Measurements from ENCODE around the gene KLHDC1. TPM values are rescaled to one million over a fixed set of nuclear protein-coding genes. Genes with fewer than 3 reads are reported as not detected.

Gene KLHDC1
- total RNA-seq, 3 donors from 2014 or later, result 7.8 to 13.5 (median 11.8) TPM

GRCh38 chr14:49670475-49670874, 22.4 kb upstream of the KLHDC1 start:
- intact Hi-C loops (cut with DNase I; ENCODE audit: low total_unique reads), result no loop called here
- no peaks in the 10 kb centered on the region for H3K4me1 ChIP-seq
- H3K36me3 ChIP-seq, result no peaks in the 10 kb centered on the region
- DNase-seq (ENCODE audit: low spot score in 2 of 2), result no peak
- no peak overlapping the region for H3K4me3 ChIP-seq
- TF ChIP-seq, protein P1, sequence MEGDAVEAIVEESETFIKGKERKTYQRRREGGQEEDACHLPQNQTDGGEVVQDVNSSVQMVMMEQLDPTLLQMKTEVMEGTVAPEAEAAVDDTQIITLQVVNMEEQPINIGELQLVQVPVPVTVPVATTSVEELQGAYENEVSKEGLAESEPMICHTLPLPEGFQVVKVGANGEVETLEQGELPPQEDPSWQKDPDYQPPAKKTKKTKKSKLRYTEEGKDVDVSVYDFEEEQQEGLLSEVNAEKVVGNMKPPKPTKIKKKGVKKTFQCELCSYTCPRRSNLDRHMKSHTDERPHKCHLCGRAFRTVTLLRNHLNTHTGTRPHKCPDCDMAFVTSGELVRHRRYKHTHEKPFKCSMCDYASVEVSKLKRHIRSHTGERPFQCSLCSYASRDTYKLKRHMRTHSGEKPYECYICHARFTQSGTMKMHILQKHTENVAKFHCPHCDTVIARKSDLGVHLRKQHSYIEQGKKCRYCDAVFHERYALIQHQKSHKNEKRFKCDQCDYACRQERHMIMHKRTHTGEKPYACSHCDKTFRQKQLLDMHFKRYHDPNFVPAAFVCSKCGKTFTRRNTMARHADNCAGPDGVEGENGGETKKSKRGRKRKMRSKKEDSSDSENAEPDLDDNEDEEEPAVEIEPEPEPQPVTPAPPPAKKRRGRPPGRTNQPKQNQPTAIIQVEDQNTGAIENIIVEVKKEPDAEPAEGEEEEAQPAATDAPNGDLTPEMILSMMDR (IDR thresholded peaks at IDR 0.05), result no peak
- TF ChIP-seq POLR2A (IDR thresholded peaks at IDR 0.05), result no peak
- TF ChIP-seq POLR2AphosphoS5 (IDR thresholded peaks at IDR 0.05), result no peak
- H3K27me3 ChIP-seq, result no peaks in the 10 kb centered on the region
- H3K27ac ChIP-seq, result no peak overlapping the region
- H3K9me3 ChIP-seq, result no peaks in the 10 kb centered on the region

DNA sequence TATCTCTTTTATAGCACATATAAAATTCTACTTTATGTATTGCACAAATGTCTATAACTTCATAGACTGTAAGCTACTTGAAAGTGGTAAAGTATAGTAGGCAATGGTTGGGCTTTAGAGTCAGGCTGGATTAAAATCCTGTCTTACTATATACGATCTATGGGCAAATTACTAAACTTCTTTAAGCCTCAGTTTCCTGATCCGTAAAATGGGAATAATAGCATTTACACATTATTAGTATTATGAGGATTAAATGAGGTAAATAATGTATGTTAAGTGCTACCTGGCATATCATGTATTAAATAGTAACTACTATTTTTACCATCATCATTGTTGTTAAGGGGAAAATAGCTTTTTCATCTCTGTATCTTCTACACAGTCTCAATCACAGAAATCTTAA, 19.3 kb upstream of the KLHDC1 start:
- Histone ChIP-seq H3K27me3 (no peaks in the 10 kb centered on the region), H3K27ac (no peak overlapping the region), H3K9me3 (no peaks in the 10 kb centered on the region), H3K36me3 (no peaks in the 10 kb centered on the region), H3K4me1 (no peaks in the 10 kb centered on the region), H3K4me3 (no peak overlapping the region)
- no peak for DNase-seq (ENCODE audit: low spot score in 2 of 2)
- intact Hi-C loops (cut with DNase I; ENCODE audit: low total_unique reads), result no loop called here
- TF ChIP-seq, protein P1 (IDR thresholded peaks at IDR 0.05), result no peak
- TF ChIP-seq POLR2A (IDR thresholded peaks at IDR 0.05), result no peak
- no peak for TF ChIP-seq POLR2AphosphoS5 (IDR thresholded peaks at IDR 0.05)

- H3K9me3 ChIP-seq, result no peaks in the 10 kb centered on the region
- H3K27me3 ChIP-seq, result no peaks in the 10 kb centered on the region
- intact Hi-C loops (cut with DNase I; ENCODE audit: low total_unique reads), result no loop called here
- H3K27ac ChIP-seq, result no peak overlapping the region
- H3K4me3 ChIP-seq, result no peak overlapping the region
- no peak for TF ChIP-seq POLR2A (IDR thresholded peaks at IDR 0.05)
- TF ChIP-seq, protein P1 (IDR thresholded peaks at IDR 0.05), result no peak
- no peak for TF ChIP-seq POLR2AphosphoS5 (IDR thresholded peaks at IDR 0.05)
- no peaks in the 10 kb centered on the region for H3K36me3 ChIP-seq
- H3K4me1 ChIP-seq, result no peaks in the 10 kb centered on the region
- DNase-seq (ENCODE audit: low spot score in 2 of 2), result no peak
These were observed 15.3 kb upstream of the KLHDC1 start for GRCh38 chr14:49677643-49678042.

DNA sequence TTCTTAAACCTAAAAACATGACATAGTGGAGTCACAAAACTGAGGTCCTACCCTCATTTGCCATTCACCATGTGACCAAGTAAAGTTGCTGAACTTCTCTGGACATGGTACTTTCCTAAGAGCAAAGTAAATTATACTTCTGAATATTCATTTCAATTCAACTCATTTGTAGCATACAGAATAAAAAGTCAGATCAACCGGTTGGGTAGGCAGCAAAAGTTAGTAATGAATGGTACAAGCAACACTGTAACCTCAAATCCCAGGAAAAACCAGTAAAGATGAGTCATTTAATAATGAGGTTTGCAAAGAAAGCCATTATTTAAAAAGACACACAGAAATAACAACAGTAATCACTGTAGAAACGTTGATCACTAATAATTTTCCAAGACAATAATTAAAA, 13.6 kb upstream of the KLHDC1 start:
- Histone ChIP-seq H3K36me3 (no peaks in the 10 kb centered on the region), H3K27me3 (no peaks in the 10 kb centered on the region), H3K27ac (no peak overlapping the region), H3K4me3 (no peak overlapping the region), H3K9me3 (no peaks in the 10 kb centered on the region), H3K4me1 (no peaks in the 10 kb centered on the region)
- TF ChIP-seq POLR2A (IDR thresholded peaks at IDR 0.05) (no peak), POLR2AphosphoS5 (IDR thresholded peaks at IDR 0.05) (no peak)
- TF ChIP-seq, protein P1 (IDR thresholded peaks at IDR 0.05), result no peak
- intact Hi-C loops (cut with DNase I; ENCODE audit: low total_unique reads), result no loop called here
- DNase-seq (ENCODE audit: low spot score in 2 of 2), result no peak

GRCh38 chr14:49686425-49686824, 6.5 kb upstream of the KLHDC1 start:
- H3K4me3 ChIP-seq, result no peak overlapping the region
- intact Hi-C loops (cut with DNase I; ENCODE audit: low total_unique reads), result no loop called here
- H3K27ac ChIP-seq, result no peak overlapping the region
- no peak for TF ChIP-seq POLR2A (IDR thresholded peaks at IDR 0.05)
- TF ChIP-seq POLR2AphosphoS5 (IDR thresholded peaks at IDR 0.05), result no peak
- TF ChIP-seq, protein P1 (IDR thresholded peaks at IDR 0.05), result no peak
- H3K9me3 ChIP-seq, result no peaks in the 10 kb centered on the region
- DNase-seq (ENCODE audit: low spot score in 2 of 2), result no peak
- no peaks in the 10 kb centered on the region for H3K4me1 ChIP-seq
- no peaks in the 10 kb centered on the region for H3K36me3 ChIP-seq
- H3K27me3 ChIP-seq, result no peaks in the 10 kb centered on the region
